Heart right ventricle (tissue), 16 donors: ENCODE results near the gene RAPGEF3. TPM values are rescaled to one million over a fixed set of nuclear protein-coding genes. Genes with fewer than 3 reads are reported as not detected.
A peak's percentile ranks its signal among the peaks of the same experiment; 100 is the strongest.

Experiments used
- ATAC-seq, 8 donors: fragments of 200-7000 bp; cut with Tn5 transposase; one replicate each; pipeline ENCODE4 v1.9.1; 2020; ENCODE audit warnings: mild to moderate bottlenecking in 8 of 8, moderate library complexity in 8 of 8, moderate number of reproducible peaks in 1 of 8
- DNase-seq, 2 donors: peaks; one replicate each; pipeline ENCODE4 v3.0.0-alpha.2; 2020
- H3K27ac ChIP-seq, 10 donors: fragments of 200-600 bp; sonication (generic) in 2 of 10; one replicate each; pipeline versions ENCODE4 v1.5.0 to v1.8.0; 2020 to 2022; ENCODE audit warnings: mild to moderate bottlenecking in 3 of 10
- H3K27me3 ChIP-seq, 7 donors: fragments of 200-600 bp; one replicate each; pipeline ENCODE4 v1.8.0; 2021 to 2022; ENCODE audit warnings: mild to moderate bottlenecking in 2 of 7
- H3K36me3 ChIP-seq, 9 donors: fragments of 200-600 bp; sonication (generic) in 1 of 9; one replicate each; pipeline versions ENCODE4 v1.5.0 to v1.8.0; 2020 to 2022; ENCODE audit warnings: mild to moderate bottlenecking in 2 of 9
- H3K4me1 ChIP-seq, 9 donors: fragments of 200-600 bp; sonication (generic) in 1 of 9; one replicate each; pipeline versions ENCODE4 v1.5.0 to v1.8.0; 2020 to 2022; ENCODE audit warnings: mild to moderate bottlenecking in 4 of 9
- H3K4me3 ChIP-seq, 10 donors: fragments of 200-600 bp; sonication (generic) in 2 of 10; one replicate each; pipeline versions ENCODE4 v1.5.0 to v1.8.0; 2020 to 2022; ENCODE audit warnings: mild to moderate bottlenecking in 7 of 10, moderate library complexity in 2 of 10
- H3K9me3 ChIP-seq, 11 donors: fragments of 200-600 bp in 10 of 11; sonication (generic) in 2 of 11; one replicate each; pipeline versions ENCODE4 v1.5.0 to v1.8.0; 2013 to 2022; ENCODE audit warnings: mild to moderate bottlenecking in 2 of 11, control low read depth in 1 of 11, moderate library complexity in 1 of 11
- WGBS, 2 donors: extraction: QIAGEN DNeasy Blood & Tissue Kit; methylation state at CpG; one replicate each; pipeline ENCODE4 v1.1.7; 2013; ENCODE audit warnings: inconsistent platforms in 1 of 2; 5-methylcytosine and 5-hydroxymethylcytosine counted together
- intact Hi-C, 10 donors: fragments of 100-400 bp; cut with DNase I; formaldehyde crosslinking; loops; one replicate each; pipeline versions ENCODE4 v1.11.1 to v1.14.2; 2022
- polyA plus RNA-seq, 2 donors: library from polyadenylated mRNA; stranded (reverse); fragments of 200-250 nt; gene quantifications; one replicate each; pipeline ENCODE4 v1.2.3, GENCODE V29; 2013
- total RNA-seq, 10 donors: library from RNA; stranded (reverse); fragmentation: NEBNext Ultra II Directional in 3 of 10; extraction: Animal tissue kit (Norgen Biotek cat#: 25700) in 3 of 10; gene quantifications; one replicate each; pipeline versions ENCODE4 v1.2.1 to v1.2.4, GENCODE V29; 2021 to 2023
- TF ChIP-seq, protein P1 (sequence below), 9 donors: fragments of 200-600 bp; sonication (generic) in 2 of 9; IDR thresholded peaks; one replicate each; pipeline versions ENCODE4 v1.5.0 to v1.8.0; 2021 to 2022; ENCODE audit warnings: antibody characterized with exemption in 9 of 9, mild to moderate bottlenecking in 5 of 9, moderate library complexity in 1 of 9
- donor health status: Arrhythmogenic right ventricular cardiomyopathy.
- donor health status: ischemic (EF 13 %, LVEDD 7.1; RV severe dilation, severe dysfunction).
- donor health status: healthy with polysubstance abuse.
- donor health status: DM: no; HTN: yes; CAD: no.
- donor health status: DM: no; HTN: no; CAD: no.
- donor health status: ischemic (EF 25% LVEDD 6.9; RV normal size, moderate dysfunction).
- donor health status: ischemic (EF 25% LVEDD 5.7; RV mildly dilated, moderate dysfunction).
- donor health status: healthy.
- donor health status: DM: yes; HTN: yes; CAD: no.
- donor health status: Ischemic cardiomyopathy.
- donor health status: ischemic (EF 35%, LVEDD 5.7; RV mildly dilated, moderate dysfunction).
- donor health status: nonischemic (EF 11% LVEDD 7.7; RV severe dilation, severe dysfunction).
- donor health status: DM: yes; HTN: yes; CAD: no.
- donor health status: PGD.
- donor health status: ischemic (EF 29% LVEDD 5.4; RV normal size, mild dysfunction).
- donor health status: nonischemic (EF 23%, LVEDD 6.1; RV moderate dilation, normal function).

The RAPGEF3 gene
- total and polyA plus RNA-seq, 12 donors, result 9.5 to 173 (median 20.1) TPM

DNA sequence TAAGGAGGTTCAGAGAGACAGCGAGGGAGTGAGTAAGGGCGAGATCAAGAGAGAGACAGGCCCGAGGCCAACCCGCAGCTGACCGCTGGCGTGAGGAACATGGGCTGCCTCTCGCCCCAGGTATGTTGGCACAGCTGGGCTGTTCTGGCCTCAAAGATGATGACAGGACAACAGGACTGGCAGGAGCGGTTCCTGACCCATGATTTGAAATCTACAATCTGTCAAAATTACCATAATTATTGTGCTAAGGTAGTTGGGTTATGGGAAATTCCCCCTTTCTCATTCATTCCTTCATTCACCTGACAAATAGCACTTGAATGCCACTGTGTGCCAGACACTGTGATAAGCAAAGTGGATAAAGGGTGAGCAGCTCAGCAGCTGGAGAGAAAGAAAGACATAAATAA, 28.3 kb downstream of the RAPGEF3 start:
- ATAC-seq, result peak in 1 of 8 donors; percentile 21
- H3K36me3 ChIP-seq, result no peaks in the 10 kb centered on the region
- peaks cover 8 to 70% (median 44%) of the 10 kb centered on the region in 9 donors for H3K4me1 ChIP-seq
- no peak overlapping the region for H3K4me3 ChIP-seq
- DNase-seq, result no peak
- intact Hi-C loops, result no loop called here
- H3K27me3 ChIP-seq, result no peaks in the 10 kb centered on the region
- H3K9me3 ChIP-seq, result no peaks in the 10 kb centered on the region
- TF ChIP-seq, protein P1, sequence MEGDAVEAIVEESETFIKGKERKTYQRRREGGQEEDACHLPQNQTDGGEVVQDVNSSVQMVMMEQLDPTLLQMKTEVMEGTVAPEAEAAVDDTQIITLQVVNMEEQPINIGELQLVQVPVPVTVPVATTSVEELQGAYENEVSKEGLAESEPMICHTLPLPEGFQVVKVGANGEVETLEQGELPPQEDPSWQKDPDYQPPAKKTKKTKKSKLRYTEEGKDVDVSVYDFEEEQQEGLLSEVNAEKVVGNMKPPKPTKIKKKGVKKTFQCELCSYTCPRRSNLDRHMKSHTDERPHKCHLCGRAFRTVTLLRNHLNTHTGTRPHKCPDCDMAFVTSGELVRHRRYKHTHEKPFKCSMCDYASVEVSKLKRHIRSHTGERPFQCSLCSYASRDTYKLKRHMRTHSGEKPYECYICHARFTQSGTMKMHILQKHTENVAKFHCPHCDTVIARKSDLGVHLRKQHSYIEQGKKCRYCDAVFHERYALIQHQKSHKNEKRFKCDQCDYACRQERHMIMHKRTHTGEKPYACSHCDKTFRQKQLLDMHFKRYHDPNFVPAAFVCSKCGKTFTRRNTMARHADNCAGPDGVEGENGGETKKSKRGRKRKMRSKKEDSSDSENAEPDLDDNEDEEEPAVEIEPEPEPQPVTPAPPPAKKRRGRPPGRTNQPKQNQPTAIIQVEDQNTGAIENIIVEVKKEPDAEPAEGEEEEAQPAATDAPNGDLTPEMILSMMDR (IDR thresholded peaks at IDR 0.05), result no peak
- H3K27ac ChIP-seq, result peak overlapping the region in 7 of 10 donors; percentile 32 to 70 (median 47)
- 26 to 40% methylated on average over 8 of the region's 8 CpGs for WGBS, 2 donors

DNA sequence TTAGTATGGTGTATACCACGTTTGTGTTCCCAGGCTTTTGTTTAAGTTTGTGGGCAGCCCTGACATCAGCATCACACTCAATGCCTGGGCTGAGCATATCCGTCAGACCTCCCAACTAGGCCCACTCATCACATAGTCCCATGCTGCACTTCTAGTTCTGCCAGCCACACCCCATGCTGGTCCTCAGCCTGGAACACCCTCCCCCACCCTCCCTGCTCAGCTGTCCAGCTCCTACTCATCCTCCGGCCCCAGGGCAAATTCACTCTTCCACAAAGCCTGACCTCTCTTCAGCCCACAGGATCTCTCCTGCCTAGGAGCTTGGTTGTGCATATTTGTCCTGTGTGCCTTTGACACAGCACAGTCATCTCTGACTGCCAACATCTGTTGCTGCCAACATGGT, 29.4 kb downstream of the RAPGEF3 start:
- Histone ChIP-seq H3K27me3 (no peaks in the 10 kb centered on the region), H3K4me3 (no peak overlapping the region), H3K27ac (peak overlapping the region in 2 of 10 donors; percentile 43 to 70), H3K36me3 (no peaks in the 10 kb centered on the region), H3K4me1 (peaks cover 2 to 62% (median 33%) of the 10 kb centered on the region in 9 donors), H3K9me3 (no peaks in the 10 kb centered on the region)
- TF ChIP-seq, protein P1 (IDR thresholded peaks at IDR 0.05), result no peak
- 55 to 63% methylated on average over 3 of the region's 3 CpGs for WGBS, 2 donors
- intact Hi-C loops, result no loop called here
- ATAC-seq, result peak in 3 of 8 donors; percentile 5 to 32 (median 20)
- no peak for DNase-seq

DNA sequence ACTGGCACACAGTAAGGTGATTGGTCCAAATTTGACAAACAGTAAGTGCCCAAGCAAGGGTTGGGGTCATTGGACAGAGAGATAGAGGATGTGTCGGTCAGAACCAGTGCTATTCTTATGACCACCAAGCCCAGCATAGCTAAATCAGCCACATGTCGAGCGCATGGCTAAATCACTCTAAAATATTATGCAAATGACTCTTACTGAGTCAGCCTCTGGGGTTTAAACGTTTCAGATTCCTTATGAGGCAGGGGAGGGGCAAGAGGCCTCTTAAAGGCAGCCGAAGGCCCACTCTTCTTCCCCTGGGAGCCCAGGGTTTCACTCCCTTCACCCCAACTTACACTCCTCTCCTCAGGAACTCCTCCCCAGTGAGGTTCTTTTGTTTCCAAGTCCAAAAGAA, 32.8 kb downstream of the RAPGEF3 start:
- Histone ChIP-seq H3K4me1 (peaks cover under 1 to 39% (median 21%) of the 10 kb centered on the region in 9 donors), H3K27ac (peak overlapping the region in 1 of 10 donors; percentile 20), H3K27me3 (no peaks in the 10 kb centered on the region), H3K36me3 (peaks cover 0 to 3% (median 0%) of the 10 kb centered on the region in 9 donors), H3K9me3 (no peaks in the 10 kb centered on the region), H3K4me3 (no peak overlapping the region)
- 58 to 60% methylated on average over 5 of the region's 5 CpGs for WGBS, 2 donors
- intact Hi-C loops, result no loop called here
- TF ChIP-seq, protein P1 (IDR thresholded peaks at IDR 0.05), result no peak
- no peak for DNase-seq
- peak in 1 of 8 donors; percentile 34 for ATAC-seq

DNA sequence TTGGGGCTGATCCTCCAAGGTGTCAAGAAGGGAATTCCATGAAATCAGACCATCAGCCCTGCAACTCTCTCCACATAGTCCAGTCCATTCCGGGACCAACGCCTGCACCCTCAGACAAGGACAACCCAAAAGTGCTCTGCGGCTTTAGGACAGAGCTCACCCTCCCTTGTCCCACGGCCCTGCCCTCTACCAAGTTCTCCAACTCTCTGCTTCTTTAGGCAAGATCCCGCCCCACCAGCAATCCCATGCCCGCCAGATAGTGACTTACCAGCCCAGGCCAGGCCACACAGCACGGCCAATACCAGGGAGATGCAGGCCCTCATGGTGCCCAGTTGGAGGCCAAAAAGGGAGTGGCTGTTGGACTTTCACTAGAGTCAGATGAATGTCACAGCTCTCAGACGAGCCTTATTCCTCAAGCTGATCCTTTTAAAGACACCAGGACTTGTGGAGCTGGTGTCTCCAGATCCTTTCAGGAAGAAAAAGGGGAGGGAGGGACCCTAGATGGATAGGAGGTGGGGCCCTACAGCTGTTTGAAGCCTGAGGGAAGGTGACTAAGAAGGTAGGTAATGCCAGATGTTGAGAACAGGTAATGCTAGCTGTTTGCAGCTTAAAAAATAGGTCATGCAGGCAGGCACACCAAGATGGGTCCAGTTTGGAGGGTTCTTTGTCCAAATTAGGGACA, 33.4 kb downstream of the RAPGEF3 start, which contains the start of gene ENDOU:
Gene ENDOU (minus strand): TSS at position 400 of the 682 bp plus-strand sequence. CDS start 77 bp downstream, at position 323.
- peaks cover 0 to 33% (median 14%) of the 10 kb centered on the region in 9 donors for H3K4me1 ChIP-seq
- TF ChIP-seq, protein P1 (IDR thresholded peaks at IDR 0.05), result no peak
- DNase-seq (no peak), ATAC-seq (peak in 1 of 8 donors; percentile 10)
- no peak within 1 kb of the TSS for H3K4me3 ChIP-seq
- intact Hi-C loops, result no loop called here
- H3K27me3 ChIP-seq, result no peaks in the 10 kb centered on the region
- H3K27ac ChIP-seq, result peak within 1 kb of the TSS in 1 of 10 donors; percentile 20
- no peaks in the 10 kb centered on the region for H3K9me3 ChIP-seq
- H3K36me3 ChIP-seq, result peaks cover 0 to 3% (median 0%) of the 10 kb centered on the region in 9 donors
- WGBS, 2 donors, result 86 to 89% methylated on average over 8 of the region's 8 CpGs
